Peyer's patch (tissue), 4 donors: ENCODE results near the gene METTL16. TPM values are rescaled to one million over a fixed set of nuclear protein-coding genes. Genes with fewer than 3 reads are reported as not detected.

ENCODE experiments used
- DNase-seq, 3 donors: peaks; one replicate each; pipeline ENCODE4 v3.0.0-alpha.2; 2017 to 2019
- H3K27ac ChIP-seq, 4 donors: fragments of 200-600 bp; sonication (generic); one replicate each; pipeline ENCODE4 v1.5.1; 2016 to 2019
- H3K27me3 ChIP-seq, 2 donors: fragments of 200-600 bp; sonication (generic); one replicate each; pipeline ENCODE4 v1.5.1; 2019
- H3K36me3 ChIP-seq, 3 donors: fragments of 200-600 bp; sonication (generic); one replicate each; pipeline ENCODE4 v1.5.1; 2016 to 2019
- H3K4me1 ChIP-seq, 4 donors: fragments of 200-600 bp; sonication (generic); one replicate each; pipeline ENCODE4 v1.5.1; 2016 to 2019
- H3K4me3 ChIP-seq, 4 donors: fragments of 200-600 bp; sonication (generic); 1 replicate in 3 of 4; 2 replicates in 1 of 4; pipeline ENCODE4 v1.5.1; 2016 to 2019; ENCODE audit warnings: mild to moderate bottlenecking in 1 of 4
- H3K9me3 ChIP-seq, 4 donors: fragments of 200-600 bp; sonication (generic); one replicate each; pipeline ENCODE4 v1.5.1; 2016 to 2019; ENCODE audit warnings: mild to moderate bottlenecking in 1 of 4
- POLR2A ChIP-seq, 2 donors: fragments of 450-650 bp; IDR thresholded peaks; one replicate each; pipeline ENCODE4 v1.5.1; 2017; ENCODE audit warnings: antibody characterized with exemption in 2 of 2, mild to moderate bottlenecking in 2 of 2, moderate library complexity in 2 of 2
- total RNA-seq, 4 donors: library from RNA; depleted of rRNA; stranded (reverse); fragments of >200 nt; gene quantifications; one replicate each; pipeline ENCODE4 v1.1.0, GENCODE V29; 2016
- TF ChIP-seq, protein P1 (sequence below), 6 experiments: fragments of 450-650 bp in 4 of 6; fragments of 200-600 bp in 2 of 6; sonication (generic) in 1 of 6; IDR thresholded peaks; one replicate each; pipeline ENCODE4 v1.5.1; 2017 to 2019; ENCODE audit warnings: antibody characterized with exemption in 6 of 6, mild to moderate bottlenecking in 3 of 6, moderate library complexity in 1 of 6

Gene METTL16
- total RNA-seq, 4 donors from 2014 or later = 24.0 to 29.7 (median 27.9) TPM

DNA sequence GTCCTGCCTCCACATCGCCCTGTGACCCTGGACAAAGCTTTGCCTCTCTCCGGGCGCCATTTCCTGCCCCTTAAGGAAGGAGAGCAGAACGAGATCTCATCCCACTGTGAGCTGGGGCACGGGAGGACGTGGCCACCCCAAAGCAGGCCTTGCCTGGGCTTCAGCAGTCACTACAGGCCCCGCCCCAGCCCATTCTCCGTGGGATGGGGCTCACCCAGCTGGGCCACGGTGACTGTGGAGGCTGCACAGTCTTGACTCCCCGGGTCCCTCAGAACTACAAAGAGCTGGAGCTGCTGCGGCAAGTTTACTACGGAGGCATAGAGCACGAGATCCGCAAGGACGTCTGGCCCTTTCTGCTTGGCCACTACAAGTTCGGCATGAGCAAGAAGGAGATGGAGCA is 139.0 kb downstream of the METTL16 start:
- Histone ChIP-seq H3K36me3 (peaks cover 0 to 59% (median 0%) of the 10 kb centered on the region in 3 donors), H3K4me3 (no peak overlapping the region), H3K27me3 (no peaks in the 10 kb centered on the region), H3K27ac (no peak overlapping the region), H3K4me1 (no peaks in the 10 kb centered on the region), H3K9me3 (no peaks in the 10 kb centered on the region)
- no peak for DNase-seq
- TF ChIP-seq, protein P1, sequence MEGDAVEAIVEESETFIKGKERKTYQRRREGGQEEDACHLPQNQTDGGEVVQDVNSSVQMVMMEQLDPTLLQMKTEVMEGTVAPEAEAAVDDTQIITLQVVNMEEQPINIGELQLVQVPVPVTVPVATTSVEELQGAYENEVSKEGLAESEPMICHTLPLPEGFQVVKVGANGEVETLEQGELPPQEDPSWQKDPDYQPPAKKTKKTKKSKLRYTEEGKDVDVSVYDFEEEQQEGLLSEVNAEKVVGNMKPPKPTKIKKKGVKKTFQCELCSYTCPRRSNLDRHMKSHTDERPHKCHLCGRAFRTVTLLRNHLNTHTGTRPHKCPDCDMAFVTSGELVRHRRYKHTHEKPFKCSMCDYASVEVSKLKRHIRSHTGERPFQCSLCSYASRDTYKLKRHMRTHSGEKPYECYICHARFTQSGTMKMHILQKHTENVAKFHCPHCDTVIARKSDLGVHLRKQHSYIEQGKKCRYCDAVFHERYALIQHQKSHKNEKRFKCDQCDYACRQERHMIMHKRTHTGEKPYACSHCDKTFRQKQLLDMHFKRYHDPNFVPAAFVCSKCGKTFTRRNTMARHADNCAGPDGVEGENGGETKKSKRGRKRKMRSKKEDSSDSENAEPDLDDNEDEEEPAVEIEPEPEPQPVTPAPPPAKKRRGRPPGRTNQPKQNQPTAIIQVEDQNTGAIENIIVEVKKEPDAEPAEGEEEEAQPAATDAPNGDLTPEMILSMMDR (IDR thresholded peaks at IDR 0.05) = no peak
- TF ChIP-seq POLR2A (IDR thresholded peaks at IDR 0.05) = no peak

DNA sequence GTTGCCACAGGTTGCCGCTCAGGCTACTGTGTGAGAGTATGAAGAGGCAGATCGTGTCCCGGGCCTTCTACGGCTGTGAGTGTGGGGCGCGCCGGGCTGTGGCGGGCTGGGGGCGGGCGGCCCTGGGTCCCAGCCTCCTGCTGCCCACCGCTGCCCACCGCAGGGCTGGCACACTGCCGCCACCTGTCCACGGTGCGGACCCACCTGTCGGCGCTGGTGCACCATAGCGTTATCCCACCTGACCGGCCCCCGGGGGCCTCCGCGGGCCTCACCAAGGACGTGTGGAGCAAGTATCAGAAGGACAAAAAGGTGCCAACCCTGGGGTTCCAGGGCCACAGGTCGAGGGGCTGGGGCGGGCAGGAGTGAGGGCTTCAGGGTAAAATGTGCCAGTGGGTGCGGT is 139.5 kb downstream of the METTL16 start:
- Histone ChIP-seq H3K27ac (no peak overlapping the region), H3K27me3 (no peaks in the 10 kb centered on the region), H3K36me3 (peaks cover 0 to 56% (median 0%) of the 10 kb centered on the region in 3 donors), H3K9me3 (no peaks in the 10 kb centered on the region), H3K4me3 (no peak overlapping the region), H3K4me1 (no peaks in the 10 kb centered on the region)
- DNase-seq = no peak
- TF ChIP-seq POLR2A (IDR thresholded peaks at IDR 0.05) = no peak
- TF ChIP-seq, protein P1 (IDR thresholded peaks at IDR 0.05) = no peak

DNA sequence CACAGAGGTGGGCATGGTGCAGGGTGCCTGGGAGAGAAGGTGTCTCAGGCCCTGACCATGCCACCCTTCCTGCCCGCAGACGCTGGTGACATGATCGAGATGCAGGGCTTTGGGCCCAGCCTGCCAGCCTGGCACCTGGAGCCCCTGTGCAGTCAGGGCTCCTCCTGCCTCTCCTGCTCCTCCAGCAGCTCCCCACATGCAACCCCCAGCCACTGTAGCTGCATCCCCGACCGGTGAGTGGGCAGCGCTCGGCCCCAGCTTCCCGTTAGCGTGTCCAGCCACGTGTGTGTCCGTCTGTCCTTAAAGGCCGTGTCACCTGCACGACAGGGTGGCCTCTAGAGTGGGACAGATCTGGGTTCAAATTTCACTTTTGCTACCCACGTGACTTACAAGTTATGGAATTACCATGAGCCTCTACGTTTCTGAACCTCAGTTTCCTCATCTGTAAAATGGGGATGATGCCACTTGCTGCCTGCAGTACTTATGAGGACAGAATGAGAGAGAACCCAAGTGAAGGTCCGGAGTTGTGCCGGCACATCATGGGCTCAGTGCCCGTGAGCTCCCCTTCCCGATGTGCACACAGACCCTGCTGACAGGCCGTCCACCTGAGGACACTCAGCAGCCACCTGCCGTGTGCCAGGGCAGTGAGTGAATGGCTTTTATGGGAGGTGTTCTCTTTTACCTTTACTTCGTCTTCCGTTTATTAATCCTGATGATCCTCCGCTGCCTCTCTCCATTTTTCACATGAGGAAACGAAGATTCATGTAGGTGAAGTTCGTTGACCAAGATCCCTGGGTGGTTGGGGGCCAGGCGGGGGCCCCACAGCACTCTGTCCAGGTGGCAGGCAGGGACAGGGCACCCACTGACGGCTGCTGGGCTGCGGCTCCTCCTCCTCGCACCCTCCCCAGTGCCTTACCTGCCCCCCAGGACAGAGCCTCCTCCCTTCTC is 140.2 kb downstream of the METTL16 start:
- peaks cover 0 to 49% (median 0%) of the 10 kb centered on the region in 3 donors for H3K36me3 ChIP-seq

DNA sequence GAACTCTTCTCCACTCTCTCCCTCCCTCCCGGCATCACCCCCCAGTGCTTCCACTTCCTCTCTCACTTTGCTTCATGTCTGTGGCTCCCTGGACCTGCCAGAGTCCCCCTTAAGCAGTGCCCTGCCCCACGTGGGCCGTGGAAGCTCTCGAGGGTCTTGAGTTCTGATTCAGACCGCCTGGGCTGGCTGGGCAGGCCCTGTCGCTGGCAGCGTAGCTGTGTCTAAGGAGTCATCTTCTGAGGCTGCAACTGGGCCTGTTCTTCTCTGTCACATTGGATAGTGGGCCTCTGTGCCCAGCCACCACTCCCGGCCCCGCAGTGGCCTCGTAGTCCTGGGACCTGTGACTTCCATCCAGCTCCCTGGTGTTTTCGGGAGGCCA is 141.5 kb downstream of the METTL16 start:
- Histone ChIP-seq H3K27me3 (no peaks in the 10 kb centered on the region), H3K9me3 (no peaks in the 10 kb centered on the region), H3K36me3 (peaks cover 0 to 43% (median 0%) of the 10 kb centered on the region in 3 donors), H3K4me3 (no peak overlapping the region), H3K27ac (no peak overlapping the region), H3K4me1 (no peaks in the 10 kb centered on the region)
- no peak for DNase-seq
- TF ChIP-seq, protein P1 (IDR thresholded peaks at IDR 0.05) = no peak
- no peak for TF ChIP-seq POLR2A (IDR thresholded peaks at IDR 0.05)

More for the DNA sequence above, 140.2 kb downstream of the METTL16 start:
- no peaks in the 10 kb centered on the region for H3K4me1 ChIP-seq
- H3K4me3 ChIP-seq = no peak overlapping the region
- H3K27me3 ChIP-seq = no peaks in the 10 kb centered on the region
- no peak overlapping the region for H3K27ac ChIP-seq
- TF ChIP-seq POLR2A (IDR thresholded peaks at IDR 0.05) = no peak
- TF ChIP-seq, protein P1 (IDR thresholded peaks at IDR 0.05) = no peak
- no peak for DNase-seq
- H3K9me3 ChIP-seq = no peaks in the 10 kb centered on the region

DNA sequence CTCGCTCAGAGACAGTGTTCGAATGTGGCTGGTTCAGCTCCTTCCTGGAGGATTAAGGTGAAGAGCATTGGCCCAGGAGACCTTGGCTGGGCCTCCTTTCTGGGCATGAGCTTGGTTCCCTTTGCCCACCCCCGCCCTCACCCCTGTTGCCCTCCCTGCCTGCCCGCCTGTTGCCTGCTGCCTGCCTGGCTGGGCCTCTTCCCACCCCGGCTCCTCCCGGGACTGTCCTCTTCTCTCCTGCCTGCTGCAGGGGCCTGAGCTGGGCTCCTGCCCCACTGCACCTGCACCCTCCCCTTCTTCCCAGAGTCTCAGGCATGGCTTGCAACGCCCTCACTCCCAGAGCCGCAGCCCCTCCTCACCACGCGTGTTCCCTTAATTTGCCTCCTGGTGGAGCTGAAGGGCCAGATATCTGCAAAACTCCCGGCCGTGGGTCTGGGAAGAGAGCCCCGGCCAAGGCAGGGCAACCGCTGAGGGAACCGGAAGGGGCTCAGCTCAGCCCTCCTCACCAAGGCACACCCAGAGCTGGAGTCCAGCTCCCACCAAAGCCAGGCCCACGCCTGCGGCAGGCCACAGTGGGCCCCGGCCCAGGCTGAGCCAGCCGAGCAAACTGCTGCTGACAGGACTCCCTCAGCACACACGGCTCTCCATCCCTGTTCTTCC is 142.0 kb downstream of the METTL16 start:
- DNase-seq = no peak
- no peaks in the 10 kb centered on the region for H3K27me3 ChIP-seq
- H3K9me3 ChIP-seq = no peaks in the 10 kb centered on the region
- peaks cover 0 to 41% (median 0%) of the 10 kb centered on the region in 3 donors for H3K36me3 ChIP-seq
- H3K4me3 ChIP-seq = no peak overlapping the region
- TF ChIP-seq, protein P1 (IDR thresholded peaks at IDR 0.05) = no peak
- no peak for TF ChIP-seq POLR2A (IDR thresholded peaks at IDR 0.05)
- no peaks in the 10 kb centered on the region for H3K4me1 ChIP-seq
- no peak overlapping the region for H3K27ac ChIP-seq
